Neural progenitor cell (in vitro differentiated cells): ENCODE measurements around the gene RGS6. TPM values are rescaled to one million over a fixed set of nuclear protein-coding genes. Genes with fewer than 3 reads are reported as not detected.
A peak's percentile ranks its signal among the peaks of the same experiment; 100 is the strongest.

Experiments
- DNase-seq: peaks from one replicate; pipeline ENCODE4 v3.0.0-alpha.2; 2016; ENCODE audit warnings: low spot score
- H2AFZ ChIP-seq: fragments of 200-600 bp; sonication (generic); replicated peaks from 2 replicates; pipeline ENCODE4 v1.6.1; 2016; ENCODE audit warnings: antibody characterized with exemption
- H3F3A ChIP-seq: fragments of 200-600 bp; sonication (generic); 2 replicates; pipeline ENCODE4 v1.6.1; 2016; ENCODE audit warnings: antibody characterized with exemption, low read depth
- H3K27ac ChIP-seq: fragments of 200-600 bp; sonication (generic); 2 replicates; pipeline ENCODE4 v1.5.1; 2016; ENCODE audit warnings: mild to moderate bottlenecking
- H3K27me3 ChIP-seq: fragments of 200-600 bp; sonication (generic); 2 replicates; pipeline ENCODE4 v1.6.1; 2016; ENCODE audit warnings: mild to moderate bottlenecking, moderate library complexity
- H3K36me3 ChIP-seq: fragments of 200-600 bp; sonication (generic); 2 replicates; pipeline ENCODE4 v1.5.1; 2016
- H3K4me1 ChIP-seq: fragments of 200-600 bp; sonication (generic); 2 replicates; pipeline ENCODE4 v1.6.1; 2016; ENCODE audit warnings: mixed run types
- H3K4me2 ChIP-seq: fragments of 200-600 bp; sonication (generic); 2 replicates; pipeline ENCODE4 v1.6.1; 2016
- H3K4me3 ChIP-seq: fragments of 200-600 bp; sonication (generic); 2 replicates; pipeline ENCODE4 v1.5.1; 2016
- H3K79me2 ChIP-seq: fragments of 200-600 bp; sonication (generic); 2 replicates; pipeline ENCODE4 v1.6.1; 2016; ENCODE audit warnings: low read depth
- H3K9ac ChIP-seq: fragments of 200-600 bp; sonication (generic); 2 replicates; pipeline ENCODE4 v1.6.1; 2016
- H3K9me3 ChIP-seq: fragments of 200-600 bp; sonication (generic); 2 replicates; pipeline ENCODE4 v1.5.1; 2016; ENCODE audit warnings: low read depth
- H4K20me1 ChIP-seq: fragments of 200-600 bp; sonication (generic); 2 replicates; pipeline ENCODE4 v1.6.1; 2016; ENCODE audit warnings: low read depth
- H3K27ac Mint-ChIP-seq: 3 replicates; pipeline ENCODE4 v1.8.0; 2021; ENCODE audit warnings: mixed read lengths
- H3K27me3 Mint-ChIP-seq: 2 replicates; pipeline ENCODE4 v1.8.0; 2022; ENCODE audit warnings: low read depth, mild to moderate bottlenecking, inconsistent platforms, moderate library complexity, mixed read lengths; ENCODE audit not compliant: insufficient read depth
- H3K36me3 Mint-ChIP-seq: 3 replicates; pipeline ENCODE4 v1.8.0; 2021; ENCODE audit warnings: mixed read lengths
- H3K4me1 Mint-ChIP-seq: 3 replicates; pipeline ENCODE4 v1.8.0; 2021; ENCODE audit warnings: mixed read lengths
- H3K4me3 Mint-ChIP-seq: 3 replicates; pipeline ENCODE4 v1.8.0; 2021; ENCODE audit warnings: mild to moderate bottlenecking, moderate library complexity, mixed read lengths
- H3K9me3 Mint-ChIP-seq: 3 replicates; pipeline ENCODE4 v1.8.0; 2020; ENCODE audit warnings: mixed read lengths
- EZH2 ChIP-seq: fragments of 200-600 bp; sonication (generic); IDR thresholded peaks from 2 replicates; pipeline ENCODE4 v1.6.1; 2017; ENCODE audit warnings: antibody characterized with exemption, mild to moderate bottlenecking, moderate library complexity
- EZH2phosphoT487 ChIP-seq: fragments of 200-600 bp; sonication (generic); IDR thresholded peaks from 2 replicates; pipeline ENCODE4 v1.6.1; 2017; ENCODE audit warnings: antibody characterized with exemption
- total RNA-seq: library from RNA; depleted of rRNA; stranded (reverse); fragments of >200 nt; gene quantifications from 2 replicates; pipeline ENCODE4 v1.2.3, GENCODE V29; 2015; ENCODE audit warnings: low replicate concordance
- TF ChIP-seq, protein P1 (sequence below): fragments of 200-600 bp; sonication (generic); IDR thresholded peaks from 2 replicates; pipeline ENCODE4 v1.5.1; 2017; ENCODE audit warnings: antibody characterized with exemption, mild to moderate bottlenecking

The RGS6 gene
- total RNA-seq, 1 donor from 2014 or later: 0.80 TPM

GRCh38 chr14:72516936-72517700, 584.9 kb downstream of the RGS6 start:
- Mint-ChIP-seq H3K4me3 (peak overlapping the region; percentile 50), H3K27me3 (no peaks in the 10 kb centered on the region), H3K4me1 (peaks cover 18% of the 10 kb centered on the region), H3K9me3 (peaks cover 11% of the 10 kb centered on the region), H3K27ac (peak overlapping the region; percentile 5), H3K36me3 (peaks cover 4% of the 10 kb centered on the region)
- Histone ChIP-seq H3K4me2 (no peak overlapping the region), H3K4me3 (no peak overlapping the region), H4K20me1 (no peaks in the 10 kb centered on the region), H3K4me1 (no peaks in the 10 kb centered on the region), H3K9ac (no peak overlapping the region), H3K36me3 (no peaks in the 10 kb centered on the region), H2AFZ (peak overlapping the region; percentile 19), H3K27ac (no peak overlapping the region), H3K79me2 (no peaks in the 10 kb centered on the region), H3K27me3 (no peaks in the 10 kb centered on the region), H3K9me3 (no peaks in the 10 kb centered on the region), H3F3A (no peaks in the 10 kb centered on the region)
- no peak for TF ChIP-seq EZH2phosphoT487
- TF ChIP-seq, protein P1, sequence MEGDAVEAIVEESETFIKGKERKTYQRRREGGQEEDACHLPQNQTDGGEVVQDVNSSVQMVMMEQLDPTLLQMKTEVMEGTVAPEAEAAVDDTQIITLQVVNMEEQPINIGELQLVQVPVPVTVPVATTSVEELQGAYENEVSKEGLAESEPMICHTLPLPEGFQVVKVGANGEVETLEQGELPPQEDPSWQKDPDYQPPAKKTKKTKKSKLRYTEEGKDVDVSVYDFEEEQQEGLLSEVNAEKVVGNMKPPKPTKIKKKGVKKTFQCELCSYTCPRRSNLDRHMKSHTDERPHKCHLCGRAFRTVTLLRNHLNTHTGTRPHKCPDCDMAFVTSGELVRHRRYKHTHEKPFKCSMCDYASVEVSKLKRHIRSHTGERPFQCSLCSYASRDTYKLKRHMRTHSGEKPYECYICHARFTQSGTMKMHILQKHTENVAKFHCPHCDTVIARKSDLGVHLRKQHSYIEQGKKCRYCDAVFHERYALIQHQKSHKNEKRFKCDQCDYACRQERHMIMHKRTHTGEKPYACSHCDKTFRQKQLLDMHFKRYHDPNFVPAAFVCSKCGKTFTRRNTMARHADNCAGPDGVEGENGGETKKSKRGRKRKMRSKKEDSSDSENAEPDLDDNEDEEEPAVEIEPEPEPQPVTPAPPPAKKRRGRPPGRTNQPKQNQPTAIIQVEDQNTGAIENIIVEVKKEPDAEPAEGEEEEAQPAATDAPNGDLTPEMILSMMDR: peak; percentile 92
- no peak for TF ChIP-seq EZH2
- DNase-seq: peak; percentile 78

GRCh38 chr14:72517736-72518135, 585.5 kb downstream of the RGS6 start:
- no peak for DNase-seq
- Histone ChIP-seq H3K9me3 (no peaks in the 10 kb centered on the region), H3K27me3 (no peaks in the 10 kb centered on the region), H3K4me3 (no peak overlapping the region), H3F3A (no peaks in the 10 kb centered on the region), H3K27ac (no peak overlapping the region), H3K9ac (no peak overlapping the region), H4K20me1 (no peaks in the 10 kb centered on the region), H3K4me1 (no peaks in the 10 kb centered on the region), H3K4me2 (no peak overlapping the region), H3K79me2 (no peaks in the 10 kb centered on the region), H3K36me3 (no peaks in the 10 kb centered on the region), H2AFZ (peak overlapping the region; percentile 19)
- no peak overlapping the region for H3K4me3 Mint-ChIP-seq
- peaks cover 12% of the 10 kb centered on the region for H3K9me3 Mint-ChIP-seq
- no peaks in the 10 kb centered on the region for H3K27me3 Mint-ChIP-seq
- TF ChIP-seq, protein P1: no peak
- TF ChIP-seq EZH2phosphoT487: no peak
- TF ChIP-seq EZH2: no peak
- H3K36me3 Mint-ChIP-seq: peaks cover 5% of the 10 kb centered on the region
- H3K4me1 Mint-ChIP-seq: peaks cover 18% of the 10 kb centered on the region
- H3K27ac Mint-ChIP-seq: no peak overlapping the region

- no peaks in the 10 kb centered on the region for H3K27me3 Mint-ChIP-seq
Measured at GRCh38 chr14:72518809-72519377, 586.7 kb downstream of the RGS6 start.

More at GRCh38 chr14:72518809-72519377, 586.7 kb downstream of the RGS6 start:
- Mint-ChIP-seq H3K4me3 (no peak overlapping the region), H3K27ac (no peak overlapping the region), H3K4me1 (peaks cover 15% of the 10 kb centered on the region), H3K9me3 (peaks cover 12% of the 10 kb centered on the region), H3K36me3 (peaks cover 5% of the 10 kb centered on the region)
- Histone ChIP-seq H3K9me3 (no peaks in the 10 kb centered on the region), H3K36me3 (no peaks in the 10 kb centered on the region), H3K9ac (no peak overlapping the region), H3K27me3 (no peaks in the 10 kb centered on the region), H3K4me3 (no peak overlapping the region), H2AFZ (no peak overlapping the region), H3F3A (no peaks in the 10 kb centered on the region), H3K4me1 (no peaks in the 10 kb centered on the region), H3K4me2 (no peak overlapping the region), H4K20me1 (no peaks in the 10 kb centered on the region), H3K79me2 (no peaks in the 10 kb centered on the region), H3K27ac (no peak overlapping the region)
- TF ChIP-seq EZH2phosphoT487 (no peak), EZH2 (no peak)
- TF ChIP-seq, protein P1: no peak
- DNase-seq: no peak
